CD4-positive, alpha-beta T cell treated with Interleukin-12 subunit alpha and Interleukin-12 subunit beta, for 1 hour (primary cell): Measurements from ENCODE around the gene UQCC2.

Source experiments
- DNase-seq: peaks from one replicate; pipeline ENCODE4 v3.0.0-alpha.2; 2020

UQCC2 gene

GRCh38 chr6:33704215-33705066 is 7.1 kb downstream of the UQCC2 start:
- DNase-seq: no peak

DNA sequence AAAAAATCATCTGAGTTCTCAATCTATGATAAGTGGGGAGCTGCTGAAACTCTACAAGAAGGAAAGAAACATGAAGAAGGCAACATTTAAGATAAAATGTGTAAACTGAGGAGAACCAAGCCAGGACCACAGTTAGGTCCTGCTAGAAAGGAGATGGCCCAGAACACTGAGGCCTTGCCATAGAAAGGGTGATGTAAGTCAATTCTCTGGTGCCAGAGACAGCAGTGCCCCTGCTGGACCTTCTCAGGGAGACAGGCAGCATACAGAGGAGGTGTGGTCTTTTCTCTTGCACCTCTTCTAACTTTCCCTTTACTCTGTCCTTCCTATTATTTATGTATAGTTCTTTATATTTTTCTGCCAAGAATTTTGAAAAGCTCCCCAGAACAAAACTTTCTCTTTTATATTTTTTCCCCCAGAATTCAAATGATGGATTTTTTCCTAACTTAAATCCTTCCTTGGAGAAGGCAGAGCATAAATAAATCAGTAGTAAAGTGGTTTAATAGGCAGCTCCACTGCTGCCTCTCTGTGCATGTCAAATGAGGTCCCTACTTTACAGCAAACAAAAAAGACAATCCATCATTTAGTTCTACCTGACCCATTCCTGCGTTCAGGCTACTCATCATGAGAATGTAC is 9.0 kb downstream of the UQCC2 start:
- DNase-seq: peak; percentile 52

GRCh38 chr6:33700391-33701050 is 11.0 kb downstream of the UQCC2 start:
- DNase-seq: peak; percentile 72

DNA sequence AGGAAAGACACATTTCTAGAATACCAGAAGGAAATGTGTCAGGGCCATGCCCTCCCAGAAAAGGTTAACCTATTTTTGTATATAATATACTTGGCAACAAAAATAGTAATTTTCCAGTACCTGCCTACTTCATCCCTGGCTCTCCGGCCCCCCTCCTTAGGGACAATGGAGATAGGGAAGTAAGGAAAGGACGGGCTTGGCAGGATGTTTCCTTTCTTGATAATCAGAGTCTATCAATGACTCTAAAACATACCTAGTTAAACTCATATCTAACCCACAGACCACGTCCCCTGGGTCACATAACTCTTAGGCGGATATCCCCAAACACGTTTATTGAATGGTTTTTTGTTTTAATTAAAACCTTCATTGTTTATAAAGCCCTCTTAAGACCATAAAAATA is 11.8 kb downstream of the UQCC2 start:
- no peak for DNase-seq

DNA sequence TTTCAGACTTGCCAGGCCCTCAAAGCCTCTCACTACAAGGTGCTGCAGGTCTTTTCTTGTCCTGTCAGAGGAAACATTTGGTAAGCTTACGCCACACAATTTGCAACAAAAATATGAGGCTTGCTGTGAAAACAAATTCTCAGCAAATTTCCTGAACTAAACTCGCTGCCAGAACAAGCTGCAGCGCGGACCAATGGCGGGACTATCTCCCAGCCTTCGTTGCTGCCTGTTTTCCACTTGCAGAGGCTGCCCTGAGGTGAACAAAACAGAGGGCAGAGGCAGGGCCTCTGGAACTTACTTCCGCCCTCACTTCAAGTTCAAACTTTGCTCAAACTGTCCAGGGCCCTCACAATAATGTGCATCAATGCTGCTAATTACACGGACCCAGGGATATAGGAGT is 12.4 kb downstream of the UQCC2 start:
- DNase-seq: no peak

DNA sequence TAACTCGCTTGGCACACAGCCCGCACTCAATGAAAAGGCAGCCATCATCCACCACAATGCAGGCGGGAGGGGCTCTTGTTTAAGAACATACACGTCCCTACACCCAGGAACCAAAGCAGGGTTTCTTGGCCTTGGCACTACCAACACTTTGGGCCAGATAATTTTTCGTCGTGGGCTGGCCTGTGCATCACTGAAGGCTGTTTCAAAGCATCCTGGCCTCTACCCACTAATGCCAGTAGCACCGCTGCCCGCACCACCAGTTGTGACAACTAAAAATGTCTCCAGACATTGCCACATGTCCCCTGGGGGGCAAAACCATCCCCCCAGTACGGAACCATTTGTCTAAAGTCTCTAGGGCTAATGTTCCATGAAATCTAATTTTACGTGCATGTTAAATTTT is 13.0 kb downstream of the UQCC2 start:
- DNase-seq: no peak

DNA sequence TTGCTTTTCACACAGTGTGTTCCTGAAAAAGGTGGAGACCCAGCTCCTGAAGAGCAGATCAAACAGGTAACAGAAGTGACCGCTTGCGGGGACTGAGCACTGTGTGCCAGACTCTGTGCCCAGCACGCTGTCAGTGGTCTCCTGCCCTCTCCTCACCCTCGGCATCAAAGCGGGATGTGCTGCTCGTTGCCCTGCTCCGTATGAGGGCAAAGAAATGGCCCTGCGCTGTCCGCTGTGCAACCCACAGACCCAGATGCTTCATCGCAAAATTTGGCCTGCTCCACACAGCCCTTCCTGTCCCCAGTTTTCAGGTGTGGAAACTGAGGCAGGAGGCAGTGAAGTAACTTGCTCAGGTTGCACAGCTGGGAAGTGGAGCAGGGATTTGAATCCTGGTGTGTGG is 13.7 kb downstream of the UQCC2 start:
- no peak for DNase-seq

DNA sequence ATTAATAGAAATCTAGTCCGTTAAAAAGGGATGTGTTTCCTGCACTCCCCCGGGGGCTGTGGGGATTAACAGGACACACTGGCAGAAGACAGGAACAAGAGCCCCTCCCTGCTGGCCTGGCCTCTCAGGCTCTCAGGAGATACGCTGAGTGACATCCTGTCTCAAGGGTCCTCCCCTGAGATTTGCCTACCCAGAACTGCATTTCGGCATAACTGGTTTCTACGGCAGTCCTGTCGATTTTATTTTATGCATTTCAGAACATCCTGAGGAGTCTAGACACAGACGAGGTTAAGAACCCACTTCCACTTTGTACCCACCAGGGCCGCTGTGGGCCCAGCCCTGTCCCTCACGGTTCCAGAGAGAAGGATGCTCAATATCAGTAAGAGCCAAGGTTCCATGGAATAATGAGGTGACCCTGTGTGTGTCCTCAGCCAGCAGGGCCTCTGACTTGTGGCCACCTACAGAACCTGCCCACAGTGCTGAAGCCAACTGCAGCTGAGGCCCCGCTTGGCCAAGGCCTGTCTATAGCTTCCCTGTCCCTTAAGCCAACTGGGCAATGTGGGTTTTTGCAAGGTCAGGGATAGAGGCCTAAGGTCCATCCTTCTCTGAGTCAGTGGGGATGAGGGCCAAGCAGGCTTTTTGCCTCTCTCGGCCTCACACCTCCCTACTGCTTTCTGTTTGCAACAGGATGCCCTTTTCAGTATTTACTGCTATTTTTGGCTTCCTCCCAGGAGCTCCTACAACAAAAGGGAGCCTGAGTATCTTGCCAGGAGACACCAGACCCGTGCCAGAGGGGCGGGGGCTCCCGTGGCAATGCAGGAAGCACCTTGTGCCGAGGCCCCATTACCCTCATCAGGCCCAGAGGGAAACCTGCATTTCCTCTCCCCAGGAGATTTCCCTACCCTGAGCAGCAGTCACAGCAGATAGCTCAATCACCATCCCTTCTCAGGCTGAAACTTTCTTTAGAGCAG is 14.7 kb downstream of the UQCC2 start:
- DNase-seq: peak; percentile 32

GRCh38 chr6:33696076-33696475 is 15.4 kb downstream of the UQCC2 start:
- DNase-seq: no peak

DNA sequence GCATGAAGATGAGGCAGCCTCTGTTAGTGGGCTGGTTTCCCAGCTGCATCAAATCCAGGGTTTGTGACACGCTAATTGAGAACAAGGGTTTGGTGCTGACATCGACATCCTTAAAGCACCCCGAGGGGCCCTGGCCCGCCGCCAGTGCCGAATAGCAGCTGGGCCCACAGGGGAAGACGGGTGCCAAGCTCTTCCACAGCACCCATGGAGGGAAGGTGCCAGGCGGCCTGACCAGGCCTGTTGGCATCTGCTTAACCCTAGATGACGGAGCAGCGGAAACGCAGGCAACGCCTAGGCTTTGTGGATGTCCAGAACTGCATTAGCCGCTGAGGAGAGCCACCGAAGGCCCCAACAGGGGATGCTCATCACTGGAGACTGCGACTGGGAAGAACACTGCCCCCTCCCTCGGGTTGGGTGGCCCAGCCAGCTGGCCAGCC is 16.0 kb downstream of the UQCC2 start:
- no peak for DNase-seq

- DNase-seq: no peak
Measured at GRCh38 chr6:33694977-33695376, 16.5 kb downstream of the UQCC2 start.

GRCh38 chr6:33694401-33694931 is 17.0 kb downstream of the UQCC2 start:
- DNase-seq: peak; percentile 67

DNA sequence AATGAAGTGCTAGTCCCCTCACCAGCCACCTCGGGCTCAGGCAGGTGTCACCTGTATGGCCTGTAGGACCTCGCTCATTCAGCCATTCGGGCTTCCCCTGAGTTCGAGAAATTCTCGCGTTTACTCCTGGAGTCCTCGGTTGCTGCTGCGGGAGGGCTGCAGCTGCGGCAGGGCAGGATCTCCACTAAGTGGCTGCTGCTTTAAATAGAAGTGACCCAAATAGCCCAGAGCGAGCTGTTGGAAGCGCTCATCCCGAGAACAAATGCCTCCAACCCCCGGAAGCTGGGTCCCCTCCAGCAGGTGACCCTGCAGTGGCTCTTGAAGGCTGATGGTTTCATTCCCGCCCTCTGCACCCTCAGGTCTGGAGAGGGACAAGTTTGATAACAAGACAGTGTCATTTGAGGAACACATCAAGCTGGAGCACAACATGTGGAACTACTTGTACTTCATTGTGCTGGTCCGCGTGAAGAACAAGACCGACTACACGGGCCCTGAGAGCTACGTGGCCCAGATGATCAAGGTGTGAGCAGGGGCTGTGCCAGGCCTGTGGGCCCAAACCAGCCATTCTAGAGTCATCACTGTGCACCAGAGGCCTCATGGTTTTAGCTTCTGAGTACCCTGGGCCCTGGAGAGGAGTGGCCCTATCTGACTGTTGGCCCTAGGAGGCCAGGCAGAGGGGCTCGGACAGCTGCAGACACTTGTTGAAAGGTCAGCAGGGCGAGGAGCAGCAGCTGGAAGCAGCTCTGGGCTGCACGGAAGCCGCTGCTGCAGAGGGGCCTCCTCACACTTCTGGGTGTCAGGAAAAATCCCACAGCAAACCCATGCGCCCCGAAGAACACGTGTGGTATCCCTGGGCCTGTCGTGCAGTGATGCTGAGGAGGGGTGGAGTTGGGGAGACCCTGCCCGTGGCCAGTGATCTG is 18.1 kb downstream of the UQCC2 start:
- no peak for DNase-seq

GRCh38 chr6:33692760-33693158 is 18.7 kb downstream of the UQCC2 start:
- DNase-seq: peak; percentile 69

GRCh38 chr6:33692078-33692759 is 19.3 kb downstream of the UQCC2 start:
- DNase-seq: no peak

- no peak for DNase-seq
Measured at GRCh38 chr6:33691456-33692077, 19.9 kb downstream of the UQCC2 start.

- DNase-seq: no peak
Measured at GRCh38 chr6:33690766-33691165, 20.7 kb downstream of the UQCC2 start.

GRCh38 chr6:33689879-33690278 is 21.6 kb downstream of the UQCC2 start:
- no peak for DNase-seq

DNA sequence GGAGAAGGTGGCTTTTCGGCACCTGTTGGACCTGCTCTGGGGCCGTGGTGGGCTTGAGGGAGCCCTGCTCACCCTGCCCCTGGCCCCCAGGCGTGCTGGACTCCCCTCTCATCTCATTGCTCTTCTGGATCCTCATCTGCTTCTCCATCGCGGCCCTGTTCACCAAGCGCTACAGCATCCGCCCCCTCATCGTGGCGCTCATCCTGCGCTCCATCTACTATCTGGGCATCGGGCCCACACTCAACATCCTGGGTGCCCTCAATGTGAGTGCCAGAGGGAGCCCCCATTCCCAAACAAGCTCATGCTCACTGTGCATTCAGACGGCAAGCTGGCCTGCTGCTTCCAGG is 22.4 kb downstream of the UQCC2 start:
- DNase-seq: no peak

GRCh38 chr6:33688451-33689147 is 22.9 kb downstream of the UQCC2 start:
- DNase-seq: no peak
